ENCODE results near the gene BAMBI.

The BAMBI gene

DNA sequence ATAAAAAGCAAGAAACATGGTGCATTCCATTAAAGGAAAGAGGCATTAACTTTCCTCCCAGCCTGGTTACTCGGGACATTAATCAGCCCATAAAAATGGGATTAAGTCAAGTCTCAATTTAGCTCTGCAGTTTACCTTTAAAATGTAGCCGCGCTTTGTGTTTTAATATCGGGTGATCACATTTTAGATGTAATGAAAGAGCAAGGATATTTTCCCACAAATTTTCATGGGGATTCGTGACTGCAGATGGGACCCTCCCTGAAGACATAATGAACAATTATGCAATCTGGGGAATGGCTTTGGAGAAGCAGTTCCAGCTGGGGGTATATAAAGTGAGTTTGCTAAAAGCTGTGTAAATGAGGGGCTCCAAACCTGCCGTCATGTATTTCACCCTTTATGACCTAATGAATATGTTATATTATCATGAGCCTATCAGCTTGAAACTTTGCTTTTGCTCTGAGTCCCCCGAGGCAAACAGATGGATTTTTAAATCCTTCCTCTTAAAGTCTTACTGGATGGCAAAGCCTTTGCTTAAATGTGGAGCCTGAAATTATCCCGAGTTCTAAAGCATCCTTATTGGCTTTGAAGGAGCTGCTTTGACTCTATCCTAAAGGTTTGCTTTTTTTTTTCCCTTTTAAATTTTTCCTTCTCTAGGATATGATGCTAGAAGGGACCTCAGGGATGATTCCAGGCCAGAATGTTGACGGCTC lies 31.8 kb downstream of the BAMBI start:
- DNase-seq: no peak

DNA sequence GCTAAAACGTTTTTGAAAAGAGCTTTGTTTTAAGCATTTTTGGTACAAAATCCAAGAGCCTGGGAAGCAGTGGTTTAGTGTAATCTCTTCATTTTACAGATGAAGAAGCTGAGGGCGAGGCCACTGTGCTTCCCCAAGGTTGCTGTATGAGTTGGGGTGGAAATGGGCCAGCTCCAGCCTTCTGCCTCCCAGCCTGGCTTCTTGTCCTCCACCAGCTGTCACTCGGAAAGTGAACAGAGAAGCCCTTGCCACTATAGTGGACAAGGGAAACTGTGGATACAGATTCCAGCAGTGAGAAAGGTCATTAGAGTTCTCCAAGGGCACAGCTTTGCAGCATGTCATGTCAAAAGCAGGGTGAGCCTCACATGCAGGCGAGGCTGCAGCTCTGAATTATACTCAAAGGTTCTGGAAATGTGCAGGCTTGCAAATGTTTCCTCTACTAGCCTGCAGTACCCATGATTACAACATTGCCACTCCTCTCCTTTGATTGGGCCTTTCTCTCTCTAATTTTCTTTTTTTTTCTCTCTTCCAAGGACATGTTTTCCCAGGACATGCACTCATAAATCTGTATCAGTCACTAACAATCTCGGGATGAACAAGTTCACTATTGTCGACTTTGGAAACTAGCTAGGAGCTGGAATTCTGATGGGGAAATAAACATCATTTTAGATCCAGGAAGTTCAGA lies 33.0 kb downstream of the BAMBI start:
- DNase-seq: no peak

DNA sequence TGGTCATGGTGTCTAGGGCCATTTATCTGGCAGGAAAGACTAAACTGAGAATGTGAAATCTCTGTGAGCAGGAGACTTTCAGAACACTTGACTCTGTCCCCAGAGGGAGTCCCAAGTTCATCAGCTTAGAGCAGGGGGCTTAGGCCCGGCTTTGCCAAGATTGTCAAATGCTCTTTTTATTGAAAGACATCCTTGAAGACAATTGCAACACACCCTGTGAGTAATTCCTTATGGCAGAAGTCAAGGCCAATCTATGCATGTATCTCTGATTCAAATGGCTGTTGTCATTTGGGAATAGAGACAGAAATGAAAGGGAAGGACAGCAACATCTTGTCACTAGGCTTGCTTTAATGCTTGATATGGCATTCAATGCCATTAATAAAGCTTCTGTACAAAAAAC lies 33.7 kb downstream of the BAMBI start:
- no peak for DNase-seq

- DNase-seq: no peak
Measured at GRCh38 chr10:28711776-28712175, 34.5 kb downstream of the BAMBI start.

DNA sequence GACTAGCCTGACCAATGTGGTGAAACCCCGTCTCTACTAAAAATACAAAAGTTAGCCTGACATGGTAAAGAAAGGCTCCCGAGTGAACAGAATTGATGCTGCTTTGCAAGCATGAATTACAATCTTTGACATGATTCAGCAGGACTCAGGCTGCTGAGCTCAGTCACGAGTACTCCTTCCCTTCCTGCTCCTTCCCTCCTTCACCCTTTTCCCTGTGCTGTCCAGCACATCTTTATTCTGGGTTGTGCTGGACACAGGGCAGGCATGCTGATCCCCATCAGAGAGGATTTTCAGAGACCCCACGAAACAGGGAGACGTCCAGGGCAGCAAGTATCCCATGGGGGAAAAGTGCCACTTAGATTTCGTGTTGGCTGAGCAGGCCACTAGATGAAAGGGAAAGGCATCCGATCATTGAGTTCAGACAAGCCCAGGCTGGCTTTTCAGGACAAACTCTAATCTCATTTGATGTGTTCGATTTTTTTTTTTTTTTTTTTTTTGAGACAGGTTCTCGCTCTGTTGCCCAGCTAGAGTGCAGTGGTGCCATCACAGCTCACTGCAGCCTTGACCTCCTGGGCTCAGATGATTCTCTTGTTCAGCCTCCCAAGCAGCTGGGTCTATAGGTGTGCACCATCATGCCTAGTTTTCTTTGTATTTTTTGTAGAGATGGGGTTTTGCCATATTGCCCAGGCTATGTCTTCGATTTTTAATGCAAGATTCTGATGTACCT lies 36.5 kb downstream of the BAMBI start:
- DNase-seq: no peak

- no peak for DNase-seq
Measured at GRCh38 chr10:28714401-28715053, 37.2 kb downstream of the BAMBI start.

GRCh38 chr10:28715246-28715645 lies 37.9 kb downstream of the BAMBI start:
- DNase-seq: no peak

- DNase-seq: no peak
Measured at GRCh38 chr10:28715757-28716156, 38.4 kb downstream of the BAMBI start.

- no peak for DNase-seq
Measured at GRCh38 chr10:28716748-28717147, 39.4 kb downstream of the BAMBI start.

GRCh38 chr10:28717656-28718201 lies 40.4 kb downstream of the BAMBI start:
- no peak for DNase-seq

DNA sequence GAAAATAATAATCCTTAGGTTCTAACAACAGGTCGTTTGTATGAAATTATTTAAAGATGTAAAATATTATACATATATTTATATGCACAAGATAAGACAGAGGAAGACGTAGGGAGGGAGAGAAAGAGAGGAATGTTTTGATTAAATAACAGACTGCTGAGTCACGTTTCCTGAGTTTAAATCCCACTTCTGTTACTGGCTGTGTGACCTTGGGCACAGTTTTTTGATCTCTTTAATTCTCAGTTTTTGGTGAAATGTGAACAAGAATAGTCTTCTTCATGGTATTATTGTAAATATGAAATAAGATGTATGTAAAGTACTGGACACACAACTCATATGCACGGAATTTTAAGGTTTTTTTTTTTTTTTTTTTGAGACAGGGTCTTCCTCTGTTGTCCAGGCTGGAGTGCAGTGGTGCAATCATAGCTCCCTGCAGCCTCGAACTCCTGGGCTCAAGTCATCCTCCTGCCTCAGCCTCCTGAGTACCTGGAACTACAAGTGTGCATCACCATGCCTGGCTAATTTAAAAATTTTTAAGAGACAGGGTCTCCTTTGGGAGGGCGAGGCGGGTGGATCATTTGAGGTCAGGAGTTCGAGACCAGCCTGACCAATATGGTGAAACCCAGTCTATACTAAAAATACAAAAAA lies 42.6 kb downstream of the BAMBI start:
- no peak for DNase-seq

- DNase-seq: no peak
Measured at GRCh38 chr10:28721318-28721951, 44.1 kb downstream of the BAMBI start.

GRCh38 chr10:28722065-28722803 lies 44.9 kb downstream of the BAMBI start:
- DNase-seq: no peak

GRCh38 chr10:28728366-28728765 lies 51.0 kb downstream of the BAMBI start:
- DNase-seq: no peak

DNA sequence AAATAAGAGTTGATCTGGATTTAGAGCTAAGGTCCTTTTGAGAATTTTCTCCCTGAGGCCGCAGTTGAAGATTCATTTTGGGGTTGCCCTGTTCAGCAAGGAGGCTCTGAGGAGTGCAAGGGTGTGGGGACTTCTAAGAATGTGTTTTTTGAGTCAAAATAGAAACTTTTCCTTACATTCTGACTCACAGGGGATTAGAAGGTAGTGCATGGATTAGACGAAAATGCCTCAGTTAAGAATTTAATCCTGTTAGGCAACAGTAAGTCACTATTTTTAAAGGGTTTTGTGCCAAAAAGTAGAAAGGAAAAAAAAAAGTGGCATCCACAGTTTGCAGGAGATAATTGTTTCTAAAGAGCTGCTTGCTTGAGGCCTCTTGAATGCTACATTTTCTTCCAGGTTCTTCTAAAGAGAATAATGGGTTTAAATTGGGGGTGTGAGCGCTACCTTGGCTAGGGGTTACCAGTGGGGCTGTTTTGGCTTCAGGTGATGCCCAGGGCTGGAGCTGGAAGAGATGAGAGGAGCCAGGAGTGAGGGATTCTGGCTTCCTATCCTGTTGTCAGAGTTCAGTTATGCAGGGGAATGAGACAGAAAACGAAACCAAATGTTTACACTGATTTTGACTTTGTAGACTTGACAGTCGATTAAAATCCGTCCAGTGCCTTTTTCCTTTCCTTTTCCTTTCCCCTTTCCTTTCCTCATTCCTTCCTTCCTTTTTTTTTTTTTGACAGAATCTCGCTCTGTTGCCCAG lies 52.9 kb downstream of the BAMBI start:
- DNase-seq: no peak

DNA sequence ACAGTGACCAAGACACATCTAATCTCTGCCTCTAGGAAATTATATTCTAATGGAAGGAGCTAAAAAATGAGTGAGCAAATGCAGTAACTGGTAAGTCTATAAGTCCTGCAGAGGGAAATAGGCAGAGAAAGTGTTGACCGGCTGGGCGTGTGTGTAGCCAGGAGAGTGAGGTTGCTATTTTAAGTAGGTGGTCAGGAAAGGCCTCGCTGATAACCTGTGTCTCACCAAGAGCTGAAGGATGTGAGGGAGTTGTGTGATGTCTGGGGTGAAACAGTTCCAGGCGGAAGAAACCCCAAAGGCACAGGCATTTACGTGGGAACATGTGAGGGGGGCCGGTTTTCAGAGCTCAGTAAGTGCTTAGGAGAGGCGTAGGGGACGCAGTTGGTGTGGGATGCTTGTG lies 54.8 kb downstream of the BAMBI start:
- no peak for DNase-seq
